GM12864 (cell line): ENCODE data around the gene NAA25.

Source experiments
- DNase-seq: peaks from one replicate; pipeline ENCODE4 v3.0.0-alpha.2; 2011; ENCODE audit warnings: low read depth
- H3K4me3 ChIP-seq: 2 replicates; pipeline ENCODE4 v1.5.1; 2011; ENCODE audit warnings: mild to moderate bottlenecking, low read depth, low read length, control low read depth
- TF ChIP-seq, protein P1 (sequence below): IDR thresholded peaks from 2 replicates; pipeline ENCODE4 v1.5.1; 2011; ENCODE audit warnings: low read depth, mild to moderate bottlenecking, moderate library complexity, low read length, control low read depth, inconsistent platforms; ENCODE audit errors: missing control alignments

Gene NAA25

GRCh38 chr12:112146123-112146522 is 37.5 kb upstream of the NAA25 start:
- no peak for DNase-seq
- TF ChIP-seq, protein P1, sequence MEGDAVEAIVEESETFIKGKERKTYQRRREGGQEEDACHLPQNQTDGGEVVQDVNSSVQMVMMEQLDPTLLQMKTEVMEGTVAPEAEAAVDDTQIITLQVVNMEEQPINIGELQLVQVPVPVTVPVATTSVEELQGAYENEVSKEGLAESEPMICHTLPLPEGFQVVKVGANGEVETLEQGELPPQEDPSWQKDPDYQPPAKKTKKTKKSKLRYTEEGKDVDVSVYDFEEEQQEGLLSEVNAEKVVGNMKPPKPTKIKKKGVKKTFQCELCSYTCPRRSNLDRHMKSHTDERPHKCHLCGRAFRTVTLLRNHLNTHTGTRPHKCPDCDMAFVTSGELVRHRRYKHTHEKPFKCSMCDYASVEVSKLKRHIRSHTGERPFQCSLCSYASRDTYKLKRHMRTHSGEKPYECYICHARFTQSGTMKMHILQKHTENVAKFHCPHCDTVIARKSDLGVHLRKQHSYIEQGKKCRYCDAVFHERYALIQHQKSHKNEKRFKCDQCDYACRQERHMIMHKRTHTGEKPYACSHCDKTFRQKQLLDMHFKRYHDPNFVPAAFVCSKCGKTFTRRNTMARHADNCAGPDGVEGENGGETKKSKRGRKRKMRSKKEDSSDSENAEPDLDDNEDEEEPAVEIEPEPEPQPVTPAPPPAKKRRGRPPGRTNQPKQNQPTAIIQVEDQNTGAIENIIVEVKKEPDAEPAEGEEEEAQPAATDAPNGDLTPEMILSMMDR = no peak

DNA sequence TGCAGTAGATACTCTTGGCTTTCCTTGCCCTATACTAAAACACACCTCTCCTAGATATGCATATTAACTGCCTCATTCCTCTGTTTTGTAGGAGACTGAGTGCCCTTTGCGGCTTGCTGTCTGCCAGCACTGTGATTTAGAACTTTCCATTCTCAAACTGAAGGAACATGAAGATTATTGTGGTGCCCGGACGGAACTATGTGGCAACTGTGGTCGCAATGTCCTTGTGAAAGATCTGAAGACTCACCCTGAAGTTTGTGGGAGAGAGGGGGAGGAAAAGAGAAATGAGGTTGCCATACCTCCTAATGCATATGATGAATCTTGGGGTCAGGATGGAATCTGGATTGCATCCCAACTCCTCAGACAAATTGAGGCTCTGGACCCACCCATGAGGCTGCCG is 32.1 kb upstream of the NAA25 start:
- no peak overlapping the region for H3K4me3 ChIP-seq
- TF ChIP-seq, protein P1 = no peak
- no peak for DNase-seq

More at GRCh38 chr12:112146123-112146522, 37.5 kb upstream of the NAA25 start:
- no peak overlapping the region for H3K4me3 ChIP-seq

GRCh38 chr12:112134731-112135130 is 26.1 kb upstream of the NAA25 start:
- H3K4me3 ChIP-seq = no peak overlapping the region
- no peak for DNase-seq
- TF ChIP-seq, protein P1 = no peak

- no peak for DNase-seq
- no peak overlapping the region for H3K4me3 ChIP-seq
- TF ChIP-seq, protein P1 = no peak
Measured at GRCh38 chr12:112133418-112133817, 24.8 kb upstream of the NAA25 start.

- TF ChIP-seq, protein P1 = no peak
Measured at GRCh38 chr12:112131686-112132085, 23.1 kb upstream of the NAA25 start.

DNA sequence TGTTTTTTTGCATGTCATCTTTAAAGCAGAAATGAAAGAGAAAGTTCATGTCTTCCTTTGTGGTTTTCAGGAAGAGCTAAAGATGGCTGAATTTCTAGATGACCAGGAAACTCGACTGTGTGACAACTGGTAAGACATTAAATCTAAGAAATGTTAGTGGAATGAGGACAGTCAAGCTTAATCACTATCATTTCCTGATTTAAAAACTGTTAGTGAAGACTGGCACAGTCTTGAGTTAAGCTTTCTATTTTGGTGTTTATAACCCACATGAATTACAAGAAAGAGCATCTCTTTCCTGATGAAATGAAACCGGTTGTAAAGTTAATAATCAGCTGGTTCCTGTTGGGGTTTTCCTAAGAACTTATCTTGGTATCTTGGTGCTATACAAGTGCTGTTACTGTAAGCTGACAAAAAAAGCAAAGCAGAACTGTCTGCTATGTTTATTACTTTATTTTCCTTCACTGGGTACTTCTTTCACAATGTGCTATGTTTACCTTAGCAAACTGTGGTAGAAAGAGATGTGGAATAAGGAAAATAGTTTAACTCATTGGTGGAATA is 21.9 kb upstream of the NAA25 start:
- no peak for DNase-seq
- TF ChIP-seq, protein P1 = no peak
- peak overlapping the region; percentile 27; the same call in 1 of the 2 replicates for H3K4me3 ChIP-seq

More at GRCh38 chr12:112131686-112132085, 23.1 kb upstream of the NAA25 start:
- H3K4me3 ChIP-seq = no peak overlapping the region
- no peak for DNase-seq

DNA sequence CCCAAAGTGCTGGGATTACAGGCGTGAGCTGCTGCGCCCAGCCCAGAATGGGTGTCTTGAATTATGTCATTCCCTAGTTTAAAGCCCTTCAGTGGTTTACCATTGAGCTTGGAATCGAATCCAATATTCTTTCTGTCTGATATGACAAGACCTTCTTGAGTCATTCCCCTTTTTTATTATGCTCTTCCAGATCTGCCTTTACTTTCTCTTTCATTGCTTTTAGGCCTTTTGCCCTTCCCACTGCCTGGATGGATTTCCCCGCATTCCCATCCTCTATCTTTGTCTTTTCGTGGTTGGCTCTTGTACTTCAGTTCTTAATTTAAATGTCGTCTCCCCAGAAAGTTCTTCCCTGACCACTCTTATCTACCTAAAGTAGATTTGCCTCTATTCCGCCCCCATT is 18.3 kb upstream of the NAA25 start:
- DNase-seq = no peak
- peak overlapping the region; percentile 75; the same call in 1 of the 2 replicates for H3K4me3 ChIP-seq
- TF ChIP-seq, protein P1 = no peak
